ENCODE measurements around the gene FIBCD1. TPM values are rescaled to one million over a fixed set of nuclear protein-coding genes. Genes with fewer than 3 reads are reported as not detected.

The FIBCD1 gene
- total and polyA plus RNA-seq, 2 experiments from 2014 or later = 20.2 to 23.7 TPM

- Histone ChIP-seq H3F3A (ENCODE audit: insufficient read depth) (peaks cover 9% of the 10 kb centered on the region; the same call in 1 of the 2 replicates), H4K20me1 (ENCODE audit: insufficient read depth) (no peaks in the 10 kb centered on the region), H3K9me2 (ENCODE audit: insufficient read depth) (no peaks in the 10 kb centered on the region), H3K79me2 (ENCODE audit: insufficient read depth) (no peaks in the 10 kb centered on the region), H3K4me1 (ENCODE audit: insufficient read depth) (peaks cover 13% of the 10 kb centered on the region), H3K9ac (no peak overlapping the region), H3K27me3 (replicated peaks; ENCODE audit: insufficient read depth) (no peaks in the 10 kb centered on the region), H3K36me3 (ENCODE audit: low read depth) (no peaks in the 10 kb centered on the region), H3K4me2 (ENCODE audit: unreplicated experiment) (no peak overlapping the region), H3K27ac (no peak overlapping the region), H3K9me3 (ENCODE audit: low read depth) (no peaks in the 10 kb centered on the region), H2AFZ (no peak overlapping the region), H3K4me3 (no peak overlapping the region)
- WGBS, 2 experiments (ENCODE audit: low coverage in 1 of 2, low lambda C conversion rate in 2 of 2, missing lambda C conversion rate in 2 of 2) = 82 to 88% methylated on average over 8 to 10 of the region's 10 CpGs
- TF ChIP-seq EZH2phosphoT487 (IDR thresholded peaks at IDR 0.05; ENCODE audit: insufficient read depth, low read depth) = no peak
- no peak for TF ChIP-seq EZH2 (IDR thresholded peaks at IDR 0.05; ENCODE audit: insufficient read depth, poor library complexity, severe bottlenecking)
- no peak for DNase-seq
- in situ Hi-C loops (cut with MboI) = no loop called here
Observed at GRCh38 chr9:130927338-130927737, 11.7 kb downstream of the FIBCD1 start.

- Histone ChIP-seq H3K4me1 (ENCODE audit: insufficient read depth) (peaks cover 12% of the 10 kb centered on the region), H3K9ac (no peak overlapping the region), H3K27me3 (replicated peaks; ENCODE audit: insufficient read depth) (no peaks in the 10 kb centered on the region), H3K36me3 (ENCODE audit: low read depth) (no peaks in the 10 kb centered on the region), H3K4me2 (ENCODE audit: unreplicated experiment) (no peak overlapping the region), H3K79me2 (ENCODE audit: insufficient read depth) (no peaks in the 10 kb centered on the region), H3F3A (ENCODE audit: insufficient read depth) (no peaks in the 10 kb centered on the region), H3K9me2 (ENCODE audit: insufficient read depth) (no peaks in the 10 kb centered on the region), H3K27ac (no peak overlapping the region), H2AFZ (no peak overlapping the region), H3K4me3 (no peak overlapping the region), H4K20me1 (ENCODE audit: insufficient read depth) (no peaks in the 10 kb centered on the region), H3K9me3 (ENCODE audit: low read depth) (no peaks in the 10 kb centered on the region)
- DNase-seq = no peak
- in situ Hi-C loops (cut with MboI) = no loop called here
- TF ChIP-seq EZH2 (IDR thresholded peaks at IDR 0.05; ENCODE audit: insufficient read depth, poor library complexity, severe bottlenecking) = no peak
- no peak for TF ChIP-seq EZH2phosphoT487 (IDR thresholded peaks at IDR 0.05; ENCODE audit: insufficient read depth, low read depth)
- WGBS, 2 experiments (ENCODE audit: low coverage in 1 of 2, low lambda C conversion rate in 2 of 2, missing lambda C conversion rate in 2 of 2) = 77 to 84% methylated on average over 18 to 19 of the region's 19 CpGs
Observed at GRCh38 chr9:130925050-130925678, 13.9 kb downstream of the FIBCD1 start.

- 81 to 93% methylated on average over 5 to 10 of the region's 10 CpGs for WGBS, 2 experiments (ENCODE audit: low coverage in 1 of 2, low lambda C conversion rate in 2 of 2, missing lambda C conversion rate in 2 of 2)
- no peak overlapping the region for H3K4me2 ChIP-seq (ENCODE audit: unreplicated experiment)
- in situ Hi-C loops (cut with MboI) = no loop called here
- no peak for DNase-seq
- no peaks in the 10 kb centered on the region for H3K36me3 ChIP-seq (ENCODE audit: low read depth)
- H4K20me1 ChIP-seq (ENCODE audit: insufficient read depth) = no peaks in the 10 kb centered on the region
- H3K27me3 ChIP-seq (replicated peaks; ENCODE audit: insufficient read depth) = no peaks in the 10 kb centered on the region
- no peaks in the 10 kb centered on the region for H3K79me2 ChIP-seq (ENCODE audit: insufficient read depth)
- H3K4me1 ChIP-seq (ENCODE audit: insufficient read depth) = peaks cover 12% of the 10 kb centered on the region
- H3K4me3 ChIP-seq = no peak overlapping the region
- no peaks in the 10 kb centered on the region for H3K9me2 ChIP-seq (ENCODE audit: insufficient read depth)
- H3K9me3 ChIP-seq (ENCODE audit: low read depth) = no peaks in the 10 kb centered on the region
- no peak overlapping the region for H3K9ac ChIP-seq
- no peak for TF ChIP-seq EZH2 (IDR thresholded peaks at IDR 0.05; ENCODE audit: insufficient read depth, poor library complexity, severe bottlenecking)
- TF ChIP-seq EZH2phosphoT487 (IDR thresholded peaks at IDR 0.05; ENCODE audit: insufficient read depth, low read depth) = no peak
- H2AFZ ChIP-seq = no peak overlapping the region
- no peaks in the 10 kb centered on the region for H3F3A ChIP-seq (ENCODE audit: insufficient read depth)
- no peak overlapping the region for H3K27ac ChIP-seq
Observed at GRCh38 chr9:130924448-130924788, 14.6 kb downstream of the FIBCD1 start.

GRCh38 chr9:130923611-130924447 is 15.2 kb downstream of the FIBCD1 start:
- Histone ChIP-seq H3K4me3 (no peak overlapping the region), H4K20me1 (ENCODE audit: insufficient read depth) (no peaks in the 10 kb centered on the region), H3K9me3 (ENCODE audit: low read depth) (no peaks in the 10 kb centered on the region), H3K9me2 (ENCODE audit: insufficient read depth) (no peaks in the 10 kb centered on the region), H2AFZ (no peak overlapping the region), H3K79me2 (ENCODE audit: insufficient read depth) (no peaks in the 10 kb centered on the region), H3K4me2 (ENCODE audit: unreplicated experiment) (no peak overlapping the region), H3K27ac (no peak overlapping the region), H3F3A (ENCODE audit: insufficient read depth) (no peaks in the 10 kb centered on the region), H3K36me3 (ENCODE audit: low read depth) (no peaks in the 10 kb centered on the region), H3K27me3 (replicated peaks; ENCODE audit: insufficient read depth) (no peaks in the 10 kb centered on the region), H3K4me1 (ENCODE audit: insufficient read depth) (peaks cover 12% of the 10 kb centered on the region), H3K9ac (no peak overlapping the region)
- TF ChIP-seq EZH2 (IDR thresholded peaks at IDR 0.05; ENCODE audit: insufficient read depth, poor library complexity, severe bottlenecking) = no peak
- no peak for TF ChIP-seq EZH2phosphoT487 (IDR thresholded peaks at IDR 0.05; ENCODE audit: insufficient read depth, low read depth)
- no peak for DNase-seq
- WGBS, 2 experiments (ENCODE audit: low coverage in 1 of 2, low lambda C conversion rate in 2 of 2, missing lambda C conversion rate in 2 of 2) = 92 to 93% methylated on average over 27 to 42 of the region's 42 CpGs
- in situ Hi-C loops (cut with MboI) = no loop called here
